Measurements from ENCODE around the gene RAB3C.

DNA sequence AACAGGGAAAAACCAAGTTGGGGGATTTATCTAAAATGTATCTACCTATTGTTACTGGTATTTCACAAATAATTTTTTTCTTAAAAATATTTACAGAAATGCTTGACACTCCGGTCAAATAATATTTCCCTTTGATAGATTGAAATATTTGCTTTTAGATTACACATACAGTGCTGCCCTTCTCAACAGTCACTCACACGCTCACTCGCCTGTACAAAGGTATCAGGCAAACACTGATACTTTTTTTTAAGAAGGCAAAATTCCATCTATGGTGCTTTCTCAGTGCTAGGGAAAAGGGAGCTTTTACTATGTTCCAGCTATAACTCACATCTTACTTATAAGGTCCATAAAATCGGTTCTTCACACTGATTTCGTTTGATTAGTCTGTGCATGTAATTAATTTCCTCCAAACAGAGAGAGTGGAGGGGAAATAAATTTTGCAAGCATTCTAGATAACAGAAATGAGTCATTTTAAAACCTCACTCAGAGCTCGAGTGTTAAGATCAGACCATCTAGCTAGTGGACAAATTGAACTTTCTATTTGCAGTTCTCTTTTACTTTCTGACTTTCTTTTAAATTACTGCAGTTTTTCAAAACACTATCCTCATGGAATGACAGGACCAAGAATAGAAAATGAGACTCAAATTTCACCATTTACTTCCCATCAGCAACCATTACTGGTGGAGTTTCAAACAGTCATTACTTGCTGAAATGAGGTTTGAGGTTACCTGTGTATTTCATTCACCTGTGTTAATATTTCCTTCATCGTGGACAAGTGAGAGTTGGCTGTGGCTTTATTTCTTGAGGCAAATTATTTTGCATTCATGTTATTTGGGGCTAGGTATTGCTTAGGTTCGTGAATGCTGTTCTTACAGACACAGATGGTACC lies 273.2 kb downstream of the RAB3C start:
- no peak for TF ChIP-seq EZH2 (IDR thresholded peaks at IDR 0.05)
- no peak for TF ChIP-seq POLR2AphosphoS5 (IDR thresholded peaks at IDR 0.05; ENCODE audit: borderline replicate concordance, low read depth, low read length)

Data from SK-N-MC (cell line).